ENCODE measurements around the gene FOXJ1. TPM values are rescaled to one million over a fixed set of nuclear protein-coding genes. Genes with fewer than 3 reads are reported as not detected.

Gene FOXJ1
- total and polyA plus RNA-seq, 2 of the 8 experiments (the other 6 are each of a cell fraction or from before 2014, with no cell fraction given), result 4.7 to 5.4 TPM

- no peak for TF ChIP-seq CHD1 (IDR thresholded peaks at IDR 0.05; ENCODE audit: low read depth, low read length)
- TF ChIP-seq KDM5A (IDR thresholded peaks at IDR 0.05; ENCODE audit: low read length), result no peak
- TF ChIP-seq FOSL1 (IDR thresholded peaks at IDR 0.05; ENCODE audit: insufficient read depth, low read depth, low read length), result no peak
- no peak for TF ChIP-seq KDM4A (IDR thresholded peaks at IDR 0.05; ENCODE audit: low read depth, low read length, severe bottlenecking)
These were observed 36.2 kb downstream of the FOXJ1 start (continued) for GRCh38 chr17:76104896-76105231.

All from H1 (cell line).